NCI-H82 treated with DMSO at 0.1 percent for 48 hours (cell line): ENCODE results near the gene PAWR.
"Not testable (repeated sequence)": the region's sequence is repeated elsewhere in the genome, so short reads cannot be mapped to it uniquely, and the experiment has no call there.

Source experiments
- DNase-seq: peaks from one replicate; lab custom pipeline; 2025; ENCODE audit not compliant: unreplicated experiment; lab: John Stamatoyannopoulos, UW

Gene PAWR

GRCh38 chr12:79687711-79688260 lies 3.0 kb downstream of the PAWR start:
- no peak for DNase-seq

- no peak for DNase-seq
Measured at GRCh38 chr12:79686171-79686570, 4.6 kb downstream of the PAWR start.

- no peak for DNase-seq
Measured at GRCh38 chr12:79685068-79685467, 5.7 kb downstream of the PAWR start.

- DNase-seq = not testable (repeated sequence)
Measured at GRCh38 chr12:79684338-79684737, 6.4 kb downstream of the PAWR start.

GRCh38 chr12:79682593-79682992 lies 8.2 kb downstream of the PAWR start:
- DNase-seq = no peak

- DNase-seq = no peak
Measured at GRCh38 chr12:79681008-79681590, 9.7 kb downstream of the PAWR start.

- DNase-seq = no peak
Measured at GRCh38 chr12:79680051-79680450, 10.7 kb downstream of the PAWR start.

- no peak for DNase-seq
Measured at GRCh38 chr12:79678306-79678705, 12.5 kb downstream of the PAWR start.

GRCh38 chr12:79677672-79678071 lies 13.1 kb downstream of the PAWR start:
- no peak for DNase-seq

- no peak for DNase-seq
Measured at GRCh38 chr12:79676579-79676978, 14.2 kb downstream of the PAWR start.

GRCh38 chr12:79674629-79675028 lies 16.1 kb downstream of the PAWR start:
- DNase-seq = no peak

GRCh38 chr12:79673354-79673753 lies 17.4 kb downstream of the PAWR start:
- DNase-seq = no peak

GRCh38 chr12:79668113-79668512 lies 22.7 kb downstream of the PAWR start:
- DNase-seq = no peak

GRCh38 chr12:79665212-79665887 lies 25.4 kb downstream of the PAWR start:
- no peak for DNase-seq

GRCh38 chr12:79664518-79664917 lies 26.2 kb downstream of the PAWR start:
- no peak for DNase-seq

- no peak for DNase-seq
Measured at GRCh38 chr12:79662046-79662811, 28.5 kb downstream of the PAWR start.

- DNase-seq = no peak
Measured at GRCh38 chr12:79661629-79662028, 29.1 kb downstream of the PAWR start.

- DNase-seq = no peak
Measured at GRCh38 chr12:79659961-79660431, 30.8 kb downstream of the PAWR start.

- DNase-seq = no peak
Measured at GRCh38 chr12:79658221-79658620, 32.5 kb downstream of the PAWR start.

GRCh38 chr12:79657136-79657535 lies 33.6 kb downstream of the PAWR start:
- no peak for DNase-seq

GRCh38 chr12:79655036-79655435 lies 35.7 kb downstream of the PAWR start:
- DNase-seq = no peak

- DNase-seq = no peak
Measured at GRCh38 chr12:79652521-79652920, 38.2 kb downstream of the PAWR start.
